Measurements from ENCODE around the gene ATAD1.
"Not testable (repeated sequence)": the region's sequence is repeated elsewhere in the genome, so short reads cannot be mapped to it uniquely, and the experiment has no call there.

ATAD1 gene

DNA sequence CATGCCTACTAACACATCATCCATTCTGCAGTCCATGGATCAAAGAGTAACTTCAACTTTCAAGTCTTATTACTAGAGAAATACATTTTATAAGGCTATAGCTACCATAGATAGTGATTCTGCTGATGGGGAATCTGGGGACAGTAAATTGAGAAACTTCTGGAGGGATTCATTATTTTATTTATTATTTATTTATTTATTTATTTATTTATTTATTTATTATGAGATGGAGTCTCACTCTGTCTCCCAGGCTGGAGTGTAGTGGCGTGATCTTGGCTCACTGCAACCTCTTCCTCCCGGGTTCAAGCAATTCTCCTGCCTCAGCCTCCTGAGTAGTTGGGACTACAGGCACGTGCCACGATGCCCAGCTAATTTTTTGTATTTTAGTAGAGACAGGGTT is 11.0 kb upstream of the ATAD1 start:
- not testable (repeated sequence) for H3K27me3 ChIP-seq (ENCODE audit: control insufficient read depth, insufficient read depth, low read length); H3K27ac ChIP-seq (ENCODE audit: low read depth, low read length); H3K36me3 ChIP-seq (ENCODE audit: control insufficient read depth, insufficient read depth, low read length); H3K4me1 ChIP-seq (ENCODE audit: control insufficient read depth, insufficient read depth, low read length); H3K9ac ChIP-seq (ENCODE audit: low read length); H3K9me3 ChIP-seq (ENCODE audit: control insufficient read depth, insufficient read depth, low read depth, low read length); H3K4me3 ChIP-seq (ENCODE audit: low read depth, low read length)

- Histone ChIP-seq H3K9ac (ENCODE audit: low read length) (no peak overlapping the region), H3K4me1 (ENCODE audit: control insufficient read depth, insufficient read depth, low read length) (no peaks in the 10 kb centered on the region), H3K9me3 (ENCODE audit: control insufficient read depth, insufficient read depth, low read depth, low read length) (no peaks in the 10 kb centered on the region; the same call in 1 of the 2 replicates), H3K27me3 (ENCODE audit: control insufficient read depth, insufficient read depth, low read length) (no peaks in the 10 kb centered on the region), H3K4me3 (ENCODE audit: low read depth, low read length) (no peak overlapping the region), H3K27ac (ENCODE audit: low read depth, low read length) (no peak overlapping the region), H3K36me3 (ENCODE audit: control insufficient read depth, insufficient read depth, low read length) (no peaks in the 10 kb centered on the region)
These were observed 9.7 kb upstream of the ATAD1 start for GRCh38 chr10:87827681-87828080.

DNA sequence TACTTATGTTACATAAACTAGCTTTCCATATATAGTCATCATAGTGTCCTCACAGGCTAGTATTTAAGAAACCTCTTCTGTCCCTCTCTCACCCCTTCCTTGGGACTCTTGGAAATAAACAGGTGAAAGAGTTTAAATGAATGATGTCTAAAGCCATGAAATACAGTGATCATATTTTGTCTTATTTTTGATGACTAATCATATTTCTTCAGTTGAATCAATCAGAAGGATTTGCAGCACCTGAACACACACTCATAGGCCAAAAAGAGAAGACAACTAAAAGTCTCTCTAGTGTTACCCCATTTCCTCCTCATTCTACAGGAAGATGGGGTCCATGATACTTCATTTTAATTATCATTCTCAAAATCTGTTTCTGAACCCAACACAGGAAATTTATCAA is 8.6 kb upstream of the ATAD1 start:
- no peaks in the 10 kb centered on the region; the same call in 1 of the 2 replicates for H3K9me3 ChIP-seq (ENCODE audit: control insufficient read depth, insufficient read depth, low read depth, low read length)

DNA sequence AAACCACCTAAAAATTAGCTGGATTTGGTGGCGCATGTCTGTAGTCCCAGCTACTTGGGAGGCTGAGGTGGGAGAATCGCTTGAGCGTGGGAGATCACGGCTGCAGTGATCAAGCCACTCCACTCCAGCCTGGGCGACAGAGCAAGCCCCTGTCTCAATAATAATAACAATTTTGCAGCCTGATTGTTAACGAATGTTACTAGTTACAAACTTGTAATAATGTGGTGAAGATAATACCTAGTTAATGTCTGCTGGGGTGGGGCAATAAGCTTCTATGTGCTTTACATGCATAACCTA is 1.2 kb upstream of the ATAD1 start:
- no peaks in the 10 kb centered on the region for H3K27me3 ChIP-seq (ENCODE audit: control insufficient read depth, insufficient read depth, low read length)
- H3K9ac ChIP-seq (ENCODE audit: low read length), result no peak overlapping the region
- no peaks in the 10 kb centered on the region for H3K9me3 ChIP-seq (ENCODE audit: control insufficient read depth, insufficient read depth, low read depth, low read length)
- H3K27ac ChIP-seq (ENCODE audit: low read depth, low read length), result no peak overlapping the region
- peaks cover 2% of the 10 kb centered on the region; the same call in 1 of the 2 replicates for H3K36me3 ChIP-seq (ENCODE audit: control insufficient read depth, insufficient read depth, low read length)
- H3K4me1 ChIP-seq (ENCODE audit: control insufficient read depth, insufficient read depth, low read length), result peaks cover 11% of the 10 kb centered on the region; the same call in 1 of the 2 replicates
- H3K4me3 ChIP-seq (ENCODE audit: low read depth, low read length), result peak overlapping the region; percentile 90; the same call in 1 of the 2 replicates

More for the DNA sequence above, 8.6 kb upstream of the ATAD1 start:
- no peaks in the 10 kb centered on the region for H3K27me3 ChIP-seq (ENCODE audit: control insufficient read depth, insufficient read depth, low read length)
- H3K4me3 ChIP-seq (ENCODE audit: low read depth, low read length), result no peak overlapping the region
- no peaks in the 10 kb centered on the region for H3K4me1 ChIP-seq (ENCODE audit: control insufficient read depth, insufficient read depth, low read length)
- no peak overlapping the region for H3K27ac ChIP-seq (ENCODE audit: low read depth, low read length)
- no peak overlapping the region for H3K9ac ChIP-seq (ENCODE audit: low read length)
- no peaks in the 10 kb centered on the region for H3K36me3 ChIP-seq (ENCODE audit: control insufficient read depth, insufficient read depth, low read length)

GRCh38 chr10:87818505-87819288 is 671 bp upstream of the ATAD1 start:
- Histone ChIP-seq H3K9me3 (ENCODE audit: control insufficient read depth, insufficient read depth, low read depth, low read length) (no peaks in the 10 kb centered on the region), H3K4me1 (ENCODE audit: control insufficient read depth, insufficient read depth, low read length) (peaks cover 11% of the 10 kb centered on the region; the same call in 1 of the 2 replicates), H3K27ac (ENCODE audit: low read depth, low read length) (no peak overlapping the region), H3K4me3 (ENCODE audit: low read depth, low read length) (peak overlapping the region; percentile 90), H3K9ac (ENCODE audit: low read length) (peak overlapping the region; percentile 88), H3K27me3 (ENCODE audit: control insufficient read depth, insufficient read depth, low read length) (no peaks in the 10 kb centered on the region), H3K36me3 (ENCODE audit: control insufficient read depth, insufficient read depth, low read length) (peaks cover 7% of the 10 kb centered on the region; the same call in 1 of the 2 replicates)

- Histone ChIP-seq H3K9me3 (ENCODE audit: control insufficient read depth, insufficient read depth, low read depth, low read length) (no peaks in the 10 kb centered on the region), H3K36me3 (ENCODE audit: control insufficient read depth, insufficient read depth, low read length) (peaks cover 18% of the 10 kb centered on the region), H3K27ac (ENCODE audit: low read depth, low read length) (peak overlapping the region; percentile 83), H3K27me3 (ENCODE audit: control insufficient read depth, insufficient read depth, low read length) (no peaks in the 10 kb centered on the region), H3K4me1 (ENCODE audit: control insufficient read depth, insufficient read depth, low read length) (peaks cover 11% of the 10 kb centered on the region; the same call in 1 of the 2 replicates), H3K4me3 (ENCODE audit: low read depth, low read length) (peak overlapping the region; percentile 90), H3K9ac (ENCODE audit: low read length) (peak overlapping the region; percentile 88)
These were observed 973 bp downstream of the ATAD1 start for GRCh38 chr10:87816898-87817608.

- peaks cover 25% of the 10 kb centered on the region for H3K36me3 ChIP-seq (ENCODE audit: control insufficient read depth, insufficient read depth, low read length)
- H3K9ac ChIP-seq (ENCODE audit: low read length), result no peak overlapping the region
- no peaks in the 10 kb centered on the region for H3K27me3 ChIP-seq (ENCODE audit: control insufficient read depth, insufficient read depth, low read length)
- no peak overlapping the region for H3K27ac ChIP-seq (ENCODE audit: low read depth, low read length)
- H3K4me3 ChIP-seq (ENCODE audit: low read depth, low read length), result peak overlapping the region; percentile 90
- peaks cover 11% of the 10 kb centered on the region; the same call in 1 of the 2 replicates for H3K4me1 ChIP-seq (ENCODE audit: control insufficient read depth, insufficient read depth, low read length)
- H3K9me3 ChIP-seq (ENCODE audit: control insufficient read depth, insufficient read depth, low read depth, low read length), result no peaks in the 10 kb centered on the region
These were observed 1.7 kb downstream of the ATAD1 start for GRCh38 chr10:87816163-87816897.

- Histone ChIP-seq H3K9me3 (ENCODE audit: control insufficient read depth, insufficient read depth, low read depth, low read length) (peaks cover 60% of the 10 kb centered on the region), H3K27me3 (ENCODE audit: control insufficient read depth, insufficient read depth, low read length) (no peaks in the 10 kb centered on the region), H3K27ac (ENCODE audit: low read depth, low read length) (no peak overlapping the region), H3K9ac (ENCODE audit: low read length) (no peak overlapping the region), H3K4me3 (ENCODE audit: low read depth, low read length) (no peak overlapping the region), H3K4me1 (ENCODE audit: control insufficient read depth, insufficient read depth, low read length) (no peaks in the 10 kb centered on the region), H3K36me3 (ENCODE audit: control insufficient read depth, insufficient read depth, low read length) (peaks cover 93% of the 10 kb centered on the region)
These were observed 13.0 kb downstream of the ATAD1 start for GRCh38 chr10:87804939-87805569.

DNA sequence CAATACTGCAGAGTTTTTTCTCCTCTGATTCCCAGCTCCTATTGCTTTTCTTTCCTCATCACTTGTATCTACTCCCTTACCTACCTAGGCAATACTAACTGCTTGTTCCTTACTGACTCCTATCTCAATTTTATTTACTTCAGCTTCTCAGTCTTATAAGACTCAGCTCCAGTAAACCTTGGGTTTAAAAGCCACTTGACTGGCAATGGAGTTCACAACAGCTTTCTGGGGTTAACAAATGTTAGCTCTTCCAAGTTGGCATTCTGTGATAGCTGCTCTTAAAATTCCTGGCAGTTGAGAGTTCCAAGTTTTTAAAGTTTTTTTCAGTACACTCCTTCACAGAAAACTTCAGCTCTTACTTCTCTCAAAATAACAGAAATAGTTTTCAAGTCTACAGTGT is 14.2 kb downstream of the ATAD1 start:
- Histone ChIP-seq H3K9me3 (ENCODE audit: control insufficient read depth, insufficient read depth, low read depth, low read length) (peaks cover 62% of the 10 kb centered on the region), H3K27ac (ENCODE audit: low read depth, low read length) (no peak overlapping the region), H3K27me3 (ENCODE audit: control insufficient read depth, insufficient read depth, low read length) (no peaks in the 10 kb centered on the region), H3K4me3 (ENCODE audit: low read depth, low read length) (no peak overlapping the region), H3K9ac (ENCODE audit: low read length) (no peak overlapping the region), H3K4me1 (ENCODE audit: control insufficient read depth, insufficient read depth, low read length) (no peaks in the 10 kb centered on the region), H3K36me3 (ENCODE audit: control insufficient read depth, insufficient read depth, low read length) (peaks cover 89% of the 10 kb centered on the region)

GRCh38 chr10:87803328-87803727 is 14.7 kb downstream of the ATAD1 start:
- Histone ChIP-seq H3K4me1 (ENCODE audit: control insufficient read depth, insufficient read depth, low read length) (no peaks in the 10 kb centered on the region), H3K4me3 (ENCODE audit: low read depth, low read length) (no peak overlapping the region), H3K9ac (ENCODE audit: low read length) (no peak overlapping the region), H3K27me3 (ENCODE audit: control insufficient read depth, insufficient read depth, low read length) (no peaks in the 10 kb centered on the region), H3K36me3 (ENCODE audit: control insufficient read depth, insufficient read depth, low read length) (peaks cover 88% of the 10 kb centered on the region), H3K27ac (ENCODE audit: low read depth, low read length) (no peak overlapping the region), H3K9me3 (ENCODE audit: control insufficient read depth, insufficient read depth, low read depth, low read length) (peaks cover 62% of the 10 kb centered on the region)
